D721Med (cell line): ENCODE measurements around the gene CHAMP1.

Experiments used
- DNase-seq: peaks from one replicate; pipeline ENCODE4 v3.0.0; 2011; ENCODE audit warnings: low spot score; ENCODE audit not compliant: insufficient read length
- FAIRE-seq: peaks from 2 replicates; lab custom pipeline; 2011; peaks lifted over from hg19 to GRCh38; lab: Jason Lieb, UNC
- TF ChIP-seq, protein P1 (sequence below): IDR thresholded peaks from 2 replicates; pipeline ENCODE4 v1.5.1; 2012; ENCODE audit warnings: mild to moderate bottlenecking, control low read depth; ENCODE audit not compliant: insufficient read depth; ENCODE audit errors: missing control alignments

CHAMP1 gene

GRCh38 chr13:114299604-114300305, 14.5 kb upstream of the CHAMP1 start:
- FAIRE-seq, result no peak
- no peak for DNase-seq
- TF ChIP-seq, protein P1, sequence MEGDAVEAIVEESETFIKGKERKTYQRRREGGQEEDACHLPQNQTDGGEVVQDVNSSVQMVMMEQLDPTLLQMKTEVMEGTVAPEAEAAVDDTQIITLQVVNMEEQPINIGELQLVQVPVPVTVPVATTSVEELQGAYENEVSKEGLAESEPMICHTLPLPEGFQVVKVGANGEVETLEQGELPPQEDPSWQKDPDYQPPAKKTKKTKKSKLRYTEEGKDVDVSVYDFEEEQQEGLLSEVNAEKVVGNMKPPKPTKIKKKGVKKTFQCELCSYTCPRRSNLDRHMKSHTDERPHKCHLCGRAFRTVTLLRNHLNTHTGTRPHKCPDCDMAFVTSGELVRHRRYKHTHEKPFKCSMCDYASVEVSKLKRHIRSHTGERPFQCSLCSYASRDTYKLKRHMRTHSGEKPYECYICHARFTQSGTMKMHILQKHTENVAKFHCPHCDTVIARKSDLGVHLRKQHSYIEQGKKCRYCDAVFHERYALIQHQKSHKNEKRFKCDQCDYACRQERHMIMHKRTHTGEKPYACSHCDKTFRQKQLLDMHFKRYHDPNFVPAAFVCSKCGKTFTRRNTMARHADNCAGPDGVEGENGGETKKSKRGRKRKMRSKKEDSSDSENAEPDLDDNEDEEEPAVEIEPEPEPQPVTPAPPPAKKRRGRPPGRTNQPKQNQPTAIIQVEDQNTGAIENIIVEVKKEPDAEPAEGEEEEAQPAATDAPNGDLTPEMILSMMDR, result no peak

- TF ChIP-seq, protein P1, result no peak
- FAIRE-seq (no peak), DNase-seq (no peak)
Measured at GRCh38 chr13:114303700-114304327, 10.5 kb upstream of the CHAMP1 start.

- FAIRE-seq (no peak), DNase-seq (no peak)
- TF ChIP-seq, protein P1, result no peak
Measured at GRCh38 chr13:114304346-114305034, 9.8 kb upstream of the CHAMP1 start.

DNA sequence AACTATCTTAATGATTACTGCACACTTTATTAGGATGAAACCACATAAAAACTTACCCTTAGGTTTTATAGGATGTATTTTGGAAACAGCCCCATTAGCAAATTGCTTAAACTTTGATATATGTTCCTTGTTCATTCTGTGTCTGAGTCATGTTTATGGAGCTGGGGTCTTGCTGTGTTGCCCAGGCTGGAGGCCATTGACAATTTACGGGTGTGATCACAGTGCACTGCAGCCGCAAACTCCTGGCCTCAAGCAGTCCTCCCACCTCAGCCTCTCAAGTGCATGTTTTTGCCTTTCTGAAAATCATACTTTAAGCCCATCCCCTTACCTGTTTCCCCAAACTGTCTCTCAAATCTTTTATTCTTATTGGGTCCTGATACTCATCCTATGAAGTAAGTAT, 5.2 kb upstream of the CHAMP1 start:
- no peak for FAIRE-seq
- TF ChIP-seq, protein P1, result no peak
- DNase-seq, result no peak

DNA sequence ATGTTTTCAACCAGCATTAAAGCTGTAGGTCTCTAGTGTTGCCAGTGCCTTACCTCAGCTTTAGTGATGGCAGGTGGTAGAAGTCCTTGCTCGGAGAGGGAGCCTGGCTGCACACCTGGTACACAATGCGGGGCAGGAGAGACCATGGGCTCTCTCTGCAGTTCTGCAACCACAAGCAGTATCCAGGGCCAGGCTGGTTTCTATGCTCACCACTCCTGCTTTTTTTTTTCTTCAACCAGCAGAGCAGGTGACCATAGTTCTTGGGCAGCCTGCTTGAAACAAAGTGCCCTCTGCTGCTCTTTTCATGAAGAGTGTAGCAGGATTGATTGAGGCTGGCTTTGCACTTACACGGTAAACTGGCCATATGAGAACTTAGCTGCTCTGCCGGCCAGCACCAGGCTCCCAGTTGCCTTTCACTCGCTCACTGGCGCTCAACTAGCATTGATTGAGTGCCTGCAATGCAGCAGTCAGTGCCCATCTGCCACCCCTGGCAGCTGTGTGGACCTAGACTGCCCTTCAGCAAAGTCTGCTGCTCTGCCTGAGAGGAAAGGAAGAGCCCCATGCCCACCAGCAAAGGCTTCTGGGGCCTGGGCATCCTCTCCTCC, 4.4 kb upstream of the CHAMP1 start:
- DNase-seq (no peak), FAIRE-seq (no peak)

GRCh38 chr13:114310956-114311355, 3.3 kb upstream of the CHAMP1 start:
- no peak for DNase-seq
- TF ChIP-seq, protein P1, result no peak
- FAIRE-seq, result no peak

More for the DNA sequence above, 4.4 kb upstream of the CHAMP1 start:
- TF ChIP-seq, protein P1, result no peak
